A549 (cell line): ENCODE results near the gene HPN. TPM values are rescaled to one million over a fixed set of nuclear protein-coding genes. Genes with fewer than 3 reads are reported as not detected.

Source experiments
- ATOH8 ChIP-seq: fragments of 250-450 bp; sonication (Bioruptor Pico); IDR thresholded peaks from 2 replicates; pipeline ENCODE4 v1.5.0; 2020; ENCODE audit warnings: low read depth, mild to moderate bottlenecking, moderate library complexity
- BCL3 ChIP-seq: fragments of >200 bp; sonication (Bioruptor Twin); formaldehyde crosslinking; IDR thresholded peaks from 3 replicates; pipeline ENCODE4 v1.6.1; 2016
- BHLHE40 ChIP-seq: IDR thresholded peaks from 2 replicates; pipeline ENCODE4 v1.6.1; 2012; ENCODE audit warnings: low read depth, low read length, inconsistent platforms
- CBX2 ChIP-seq: fragments of 200-600 bp; sonication (generic); IDR thresholded peaks from 2 replicates; pipeline ENCODE4 v1.6.1; 2016; ENCODE audit warnings: low read depth, mild to moderate bottlenecking, borderline replicate concordance
- CHD2 ChIP-seq: fragments of 150-350 bp; IDR thresholded peaks from 2 replicates; pipeline ENCODE4 v1.6.1; 2014; ENCODE audit warnings: low read length; ENCODE audit not compliant: partially characterized antibody
- CHD4 ChIP-seq: fragments of 200-600 bp; sonication (generic); IDR thresholded peaks from 2 replicates; pipeline ENCODE4 v1.6.1; 2016; ENCODE audit warnings: antibody characterized with exemption, mild to moderate bottlenecking, borderline replicate concordance
- EHF ChIP-seq: fragments of 250-450 bp; sonication (Bioruptor Pico); IDR thresholded peaks from 2 replicates; pipeline ENCODE4 v1.5.0; 2020; ENCODE audit warnings: mild to moderate bottlenecking
- EP300 ChIP-seq, 2 experiments: fragments of >200 bp; sonication (Bioruptor Twin); formaldehyde crosslinking; IDR thresholded peaks; 2 replicates in 1 of 2; 3 replicates in 1 of 2; pipeline ENCODE4 v1.6.1; 2016 to 2017
- ESRRA ChIP-seq: fragments of 150-350 bp; IDR thresholded peaks from 2 replicates; pipeline ENCODE4 v1.6.1; 2014; ENCODE audit warnings: mild to moderate bottlenecking, low read length, borderline replicate concordance
- FOSB ChIP-seq: fragments of 250-450 bp; sonication (Bioruptor Pico); IDR thresholded peaks from 2 replicates; pipeline ENCODE4 v1.5.0; 2020; ENCODE audit warnings: mild to moderate bottlenecking, moderate library complexity
- FOSL2 ChIP-seq, 2 experiments: fragments of 450-650 bp in 1 of 2; fragments of >200 bp in 1 of 2; sonication (Bioruptor Twin) in 1 of 2; formaldehyde crosslinking; IDR thresholded peaks; 2 replicates each; pipeline versions ENCODE4 v1.5.0 to v1.6.1; 2016 to 2020; ENCODE audit warnings: mild to moderate bottlenecking in 1 of 2, moderate library complexity in 1 of 2
- FOXS1 ChIP-seq: fragments of 250-450 bp; sonication (Bioruptor Pico); IDR thresholded peaks from 2 replicates; pipeline ENCODE4 v1.5.0; 2020; ENCODE audit warnings: mild to moderate bottlenecking, moderate library complexity
- GATA3 ChIP-seq: IDR thresholded peaks from 2 replicates; pipeline ENCODE4 v1.6.1; 2012; ENCODE audit warnings: borderline replicate concordance
- HES2 ChIP-seq: fragments of >200 bp; sonication (Bioruptor Twin); formaldehyde crosslinking; IDR thresholded peaks from 2 replicates; pipeline ENCODE4 v1.6.1; 2016
- HEYL ChIP-seq: fragments of 250-450 bp; sonication (Bioruptor Pico); IDR thresholded peaks from 2 replicates; pipeline ENCODE4 v1.8.0; 2021; ENCODE audit warnings: mild to moderate bottlenecking, moderate library complexity
- HOXB5 ChIP-seq: fragments of 250-450 bp; sonication (Bioruptor Pico); IDR thresholded peaks from 2 replicates; pipeline ENCODE4 v1.5.0; 2020; ENCODE audit warnings: mild to moderate bottlenecking, moderate library complexity
- JUN ChIP-seq, 2 experiments: fragments of >200 bp; sonication (Bioruptor Twin); formaldehyde crosslinking; IDR thresholded peaks; 2 replicates in 1 of 2; 3 replicates in 1 of 2; pipeline ENCODE4 v1.6.1; 2016 to 2017
- JUNB ChIP-seq: fragments of >200 bp; sonication (Bioruptor Twin); formaldehyde crosslinking; IDR thresholded peaks from 2 replicates; pipeline ENCODE4 v1.6.1; 2016
- KDM1A ChIP-seq: fragments of 200-600 bp; sonication (generic); IDR thresholded peaks from 2 replicates; pipeline ENCODE4 v1.6.1; 2016; ENCODE audit warnings: low read depth, mild to moderate bottlenecking
- KDM5A ChIP-seq: fragments of 200-600 bp; sonication (generic); IDR thresholded peaks from 2 replicates; pipeline ENCODE4 v1.6.1; 2016; ENCODE audit warnings: antibody characterized with exemption, mild to moderate bottlenecking
- MAFK ChIP-seq: fragments of 450-650 bp; IDR thresholded peaks from 2 replicates; pipeline ENCODE4 v1.6.1; 2014; ENCODE audit not compliant: partially characterized antibody
- MAX ChIP-seq: IDR thresholded peaks from 2 replicates; pipeline ENCODE4 v1.6.1; 2012
- MAZ ChIP-seq: fragments of 150-350 bp; IDR thresholded peaks from 2 replicates; pipeline ENCODE4 v1.6.1; 2014; ENCODE audit warnings: antibody characterized with exemption, low read depth, low read length, borderline replicate concordance
- MYC ChIP-seq: IDR thresholded peaks from 2 replicates; pipeline ENCODE4 v1.6.1; 2012; ENCODE audit warnings: mild to moderate bottlenecking, inconsistent platforms, low read length, improper control_type of control experiment, borderline replicate concordance
- NFE2L2 ChIP-seq: fragments of 150-350 bp; conservative IDR thresholded peaks from 2 replicates; pipeline ENCODE4 v1.6.1; 2014; ENCODE audit warnings: low read length
- NPAS2 ChIP-seq: fragments of 250-450 bp; sonication (Bioruptor Pico); IDR thresholded peaks from 2 replicates; pipeline ENCODE4 v1.8.0; 2022; ENCODE audit warnings: mild to moderate bottlenecking, moderate library complexity, borderline replicate concordance
- NR3C1 ChIP-seq: fragments of >200 bp; sonication (Bioruptor Twin); formaldehyde crosslinking; IDR thresholded peaks from 3 replicates; pipeline ENCODE4 v1.6.1; 2017
- PHF8 ChIP-seq: fragments of 200-600 bp; sonication (generic); IDR thresholded peaks from 2 replicates; pipeline ENCODE4 v1.6.1; 2016; ENCODE audit warnings: low read depth, mild to moderate bottlenecking, antibody characterized with exemption, moderate library complexity, borderline replicate concordance
- POLR2AphosphoS2 ChIP-seq: conservative IDR thresholded peaks from 2 replicates; pipeline ENCODE4 v1.6.1; 2012; ENCODE audit warnings: low read length, improper control_type of control experiment, inconsistent platforms
- RAD21 ChIP-seq, 2 experiments: fragments of >200 bp in 1 of 2; sonication (Bioruptor Twin) in 1 of 2; formaldehyde crosslinking in 1 of 2; IDR thresholded peaks in 1 of 2; conservative IDR thresholded peaks in 1 of 2; 2 replicates in 1 of 2; 3 replicates in 1 of 2; pipeline ENCODE4 v1.6.1; 2012 to 2018; ENCODE audit warnings: inconsistent platforms in 1 of 2
- RARB ChIP-seq: fragments of 250-450 bp; sonication (Bioruptor Pico); IDR thresholded peaks from 2 replicates; pipeline ENCODE4 v1.8.0; 2021; ENCODE audit warnings: mild to moderate bottlenecking, moderate library complexity
- RFX5 ChIP-seq: fragments of 450-650 bp; IDR thresholded peaks from 2 replicates; pipeline ENCODE4 v1.7.1; 2014; ENCODE audit warnings: antibody characterized with exemption, mild to moderate bottlenecking, moderate library complexity
- RNF2 ChIP-seq: fragments of 200-600 bp; sonication (generic); IDR thresholded peaks from 2 replicates; pipeline ENCODE4 v1.6.1; 2016; ENCODE audit warnings: low read depth, mild to moderate bottlenecking, antibody characterized with exemption, moderate library complexity, borderline replicate concordance
- SMC3 ChIP-seq: fragments of >200 bp; sonication (Bioruptor Twin); formaldehyde crosslinking; IDR thresholded peaks from 3 replicates; pipeline ENCODE4 v1.6.1; 2018; ENCODE audit warnings: inconsistent platforms
- TFCP2L1 ChIP-seq: fragments of 250-450 bp; sonication (Bioruptor Pico); IDR thresholded peaks from 2 replicates; pipeline ENCODE4 v1.5.0; 2021; ENCODE audit warnings: mild to moderate bottlenecking
- TP53 ChIP-seq: fragments of 250-450 bp; sonication (Bioruptor Pico); IDR thresholded peaks from 2 replicates; pipeline ENCODE4 v1.5.0; 2021; ENCODE audit warnings: mild to moderate bottlenecking, moderate library complexity
- ZC3H11A ChIP-seq: fragments of 450-650 bp; IDR thresholded peaks from 2 replicates; pipeline ENCODE4 v1.6.1; 2014; ENCODE audit warnings: antibody characterized with exemption, mild to moderate bottlenecking
- ZFP36 ChIP-seq: fragments of 450-650 bp; IDR thresholded peaks from 2 replicates; pipeline ENCODE4 v1.6.1; 2014; ENCODE audit warnings: borderline replicate concordance; ENCODE audit not compliant: partially characterized antibody
- polyA plus RNA-seq, 4 experiments: library from polyadenylated mRNA; depleted of rRNA in 3 of 4; stranded (reverse); fragments of >200 nt; fragmentation: RNase III in 1 of 4; extraction: RNeasy Plus Mini Kit Qiagen cat#74134 plus additional on column Dnase treatment in 1 of 4; gene quantifications; 2 replicates in 3 of 4; 3 replicates in 1 of 4; pipeline ENCODE4 v1.2.3, GENCODE V29; 2011 to 2017
- TF ChIP-seq, protein P1 (sequence below): fragments of 250-450 bp; sonication (Bioruptor Pico); IDR thresholded peaks from 2 replicates; pipeline ENCODE4 v1.5.0; 2021; ENCODE audit warnings: mild to moderate bottlenecking, moderate library complexity, borderline replicate concordance
- TF ChIP-seq, protein P2 (sequence below): IDR thresholded peaks from 2 replicates; pipeline ENCODE4 v1.6.1; 2012; ENCODE audit warnings: low read depth, borderline replicate concordance

The HPN gene
- polyA plus RNA-seq, 2 of the 4 experiments (the other 2 are of a cell fraction), result 0.06 to 0.08 TPM

DNA sequence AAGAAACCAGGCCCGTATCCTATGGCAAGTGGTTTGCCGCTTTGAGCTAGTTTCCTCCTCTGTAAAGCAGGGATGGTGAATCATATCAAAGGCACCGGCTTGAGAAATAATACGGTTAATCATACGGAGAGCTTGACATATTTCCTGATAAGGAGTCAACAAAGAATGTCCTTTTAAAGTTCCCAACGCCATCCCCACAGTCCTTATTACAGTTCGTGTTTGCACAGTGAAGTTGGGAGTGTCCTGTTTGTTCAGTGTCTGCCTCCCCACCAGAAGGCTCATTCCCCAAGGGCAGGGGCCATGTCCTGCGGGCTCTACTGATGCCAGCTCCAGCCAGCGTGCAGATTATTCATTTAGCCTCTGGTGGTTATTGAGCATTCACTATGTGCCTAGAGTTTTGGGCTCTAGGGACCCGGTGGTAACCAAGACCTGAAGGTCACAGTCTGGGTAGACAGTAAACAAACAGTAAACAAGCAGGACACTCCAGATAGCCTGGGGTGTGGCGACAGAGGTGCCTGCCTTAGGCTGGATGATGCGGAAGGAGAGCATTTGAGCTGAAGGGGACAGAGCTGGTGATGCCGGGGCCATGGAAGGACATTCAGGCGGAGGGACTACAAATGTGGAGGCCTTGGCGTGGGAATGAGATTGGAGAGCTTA lies 35.1 kb upstream of the HPN start (continued):
- no peak; the same call in 1 of the 2 replicates for TF ChIP-seq ZC3H11A
- no peak for TF ChIP-seq BHLHE40
- TF ChIP-seq, protein P1, sequence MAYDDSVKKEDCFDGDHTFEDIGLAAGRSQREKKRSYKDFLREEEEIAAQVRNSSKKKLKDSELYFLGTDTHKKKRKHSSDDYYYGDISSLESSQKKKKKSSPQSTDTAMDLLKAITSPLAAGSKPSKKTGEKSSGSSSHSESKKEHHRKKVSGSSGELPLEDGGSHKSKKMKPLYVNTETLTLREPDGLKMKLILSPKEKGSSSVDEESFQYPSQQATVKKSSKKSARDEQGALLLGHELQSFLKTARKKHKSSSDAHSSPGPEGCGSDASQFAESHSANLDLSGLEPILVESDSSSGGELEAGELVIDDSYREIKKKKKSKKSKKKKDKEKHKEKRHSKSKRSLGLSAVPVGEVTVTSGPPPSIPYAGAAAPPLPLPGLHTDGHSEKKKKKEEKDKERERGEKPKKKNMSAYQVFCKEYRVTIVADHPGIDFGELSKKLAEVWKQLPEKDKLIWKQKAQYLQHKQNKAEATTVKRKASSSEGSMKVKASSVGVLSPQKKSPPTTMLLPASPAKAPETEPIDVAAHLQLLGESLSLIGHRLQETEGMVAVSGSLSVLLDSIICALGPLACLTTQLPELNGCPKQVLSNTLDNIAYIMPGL (CRISPR knock-in tag), result no peak
- TF ChIP-seq KDM1A, result no peak
- TF ChIP-seq RARB (CRISPR knock-in tag), result peak; percentile 87
- TF ChIP-seq MAFK, result peak; percentile 26
- peak; percentile 99 for TF ChIP-seq BCL3
- peak; percentile 90 for TF ChIP-seq TP53 (CRISPR knock-in tag)
- TF ChIP-seq POLR2AphosphoS2, result peak; percentile 95; the same call in 1 of the 2 replicates
- TF ChIP-seq CBX2, result no peak
- TF ChIP-seq ATOH8, result no peak
- TF ChIP-seq HEYL (CRISPR knock-in tag), result no peak
- no peak for TF ChIP-seq FOXS1
- no peak for TF ChIP-seq PHF8
- TF ChIP-seq EP300 (IDR thresholded peaks at IDR 0.05), result peak; percentile 97
- no peak for TF ChIP-seq NPAS2
- TF ChIP-seq RNF2, result no peak
- TF ChIP-seq EHF (CRISPR knock-in tag), result 0 out of 2 replicates have a peak, but pooled peaks have one; percentile 32
- peak; percentile 98 for TF ChIP-seq JUNB
- peak; percentile 86; the same call in 1 of the 2 replicates for TF ChIP-seq TFCP2L1 (CRISPR knock-in tag)
- TF ChIP-seq FOSL2 (IDR thresholded peaks at IDR 0.05), result peak; percentile 96
- TF ChIP-seq FOSL2 (CRISPR knock-in tag; IDR thresholded peaks at IDR 0.05), result peak; percentile 98
- TF ChIP-seq KDM5A, result no peak
- 0 out of 2 replicates have a peak, but pooled peaks have one; percentile 33 for TF ChIP-seq RFX5
- peak; percentile 69 for TF ChIP-seq MYC
- TF ChIP-seq MAX, result peak; percentile 95
- no peak for TF ChIP-seq ZFP36
- TF ChIP-seq RAD21 (conservative IDR thresholded peaks at IDR 0.05 in 1 of 2, IDR thresholded peaks at IDR 0.05 in 1 of 2), result peak; percentile 27 to 71
- peak; percentile 100 for TF ChIP-seq GATA3
- TF ChIP-seq MAZ, result peak; percentile 21; the same call in 1 of the 2 replicates
- TF ChIP-seq ESRRA, result peak; percentile 64; the same call in 1 of the 2 replicates
- TF ChIP-seq NFE2L2, result 0 out of 2 replicates have a peak, but pooled peaks have one; percentile 1
- TF ChIP-seq FOSB, result peak; percentile 69
- TF ChIP-seq CHD4, result no peak
- TF ChIP-seq JUN (IDR thresholded peaks at IDR 0.05), result peak; percentile 100
- TF ChIP-seq HES2, result peak; percentile 89
- peak; percentile 52 for TF ChIP-seq CHD2
- TF ChIP-seq, protein P2, sequence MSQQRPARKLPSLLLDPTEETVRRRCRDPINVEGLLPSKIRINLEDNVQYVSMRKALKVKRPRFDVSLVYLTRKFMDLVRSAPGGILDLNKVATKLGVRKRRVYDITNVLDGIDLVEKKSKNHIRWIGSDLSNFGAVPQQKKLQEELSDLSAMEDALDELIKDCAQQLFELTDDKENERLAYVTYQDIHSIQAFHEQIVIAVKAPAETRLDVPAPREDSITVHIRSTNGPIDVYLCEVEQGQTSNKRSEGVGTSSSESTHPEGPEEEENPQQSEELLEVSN, result no peak
- no peak for TF ChIP-seq NR3C1
- peak; percentile 71 for TF ChIP-seq SMC3
- TF ChIP-seq HOXB5 (CRISPR knock-in tag), result peak; percentile 99
